Activated CD4-positive, alpha-beta T cell treated with anti-CD3 and anti-CD28 coated beads for 24 hours (primary cell): ENCODE data around the gene B3GALT6.

Source experiments
- DNase-seq, 2 donors: peaks; one replicate each; pipeline ENCODE4 v3.0.0-alpha.2; 2020; ENCODE audit warnings: low read depth in 2 of 2

The B3GALT6 gene

DNA sequence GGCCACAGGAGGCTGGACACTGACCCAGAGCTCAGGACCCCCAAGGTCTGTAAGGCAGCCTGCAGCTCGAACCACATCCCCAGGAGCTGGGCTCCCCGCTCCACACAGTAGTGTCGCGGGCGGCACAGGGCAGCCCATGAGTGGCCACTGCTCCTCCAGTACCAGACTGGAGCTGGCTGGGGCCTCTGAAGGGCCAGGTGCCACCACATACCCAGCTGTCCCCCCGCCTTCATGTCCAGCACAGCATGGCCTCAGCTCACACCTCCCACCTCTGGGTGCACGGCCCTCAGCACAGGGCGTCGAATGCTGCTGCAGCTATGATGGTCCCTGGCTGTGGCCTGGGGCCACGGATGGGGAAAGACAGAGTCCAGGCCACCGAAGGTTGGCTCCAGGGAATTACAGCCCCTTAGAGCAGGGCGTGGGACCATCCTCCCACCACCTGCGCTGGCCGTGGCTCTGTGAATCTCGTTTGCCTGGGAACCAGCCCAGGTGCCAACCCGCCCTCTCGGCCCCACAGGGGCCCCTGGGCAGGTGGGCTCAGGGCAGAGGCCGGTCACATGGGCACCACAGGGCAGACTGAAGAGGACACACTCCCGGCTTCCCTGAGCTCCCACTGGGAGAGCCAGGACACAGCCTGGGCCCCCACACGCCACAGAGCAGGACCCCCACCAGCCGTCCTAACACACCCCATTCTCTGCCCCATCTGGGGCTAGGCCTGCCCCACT lies 16.0 kb upstream of the B3GALT6 start:
- DNase-seq: no peak

- no peak for DNase-seq
Observed at GRCh38 chr1:1216770-1217620, 15.0 kb upstream of the B3GALT6 start.

DNA sequence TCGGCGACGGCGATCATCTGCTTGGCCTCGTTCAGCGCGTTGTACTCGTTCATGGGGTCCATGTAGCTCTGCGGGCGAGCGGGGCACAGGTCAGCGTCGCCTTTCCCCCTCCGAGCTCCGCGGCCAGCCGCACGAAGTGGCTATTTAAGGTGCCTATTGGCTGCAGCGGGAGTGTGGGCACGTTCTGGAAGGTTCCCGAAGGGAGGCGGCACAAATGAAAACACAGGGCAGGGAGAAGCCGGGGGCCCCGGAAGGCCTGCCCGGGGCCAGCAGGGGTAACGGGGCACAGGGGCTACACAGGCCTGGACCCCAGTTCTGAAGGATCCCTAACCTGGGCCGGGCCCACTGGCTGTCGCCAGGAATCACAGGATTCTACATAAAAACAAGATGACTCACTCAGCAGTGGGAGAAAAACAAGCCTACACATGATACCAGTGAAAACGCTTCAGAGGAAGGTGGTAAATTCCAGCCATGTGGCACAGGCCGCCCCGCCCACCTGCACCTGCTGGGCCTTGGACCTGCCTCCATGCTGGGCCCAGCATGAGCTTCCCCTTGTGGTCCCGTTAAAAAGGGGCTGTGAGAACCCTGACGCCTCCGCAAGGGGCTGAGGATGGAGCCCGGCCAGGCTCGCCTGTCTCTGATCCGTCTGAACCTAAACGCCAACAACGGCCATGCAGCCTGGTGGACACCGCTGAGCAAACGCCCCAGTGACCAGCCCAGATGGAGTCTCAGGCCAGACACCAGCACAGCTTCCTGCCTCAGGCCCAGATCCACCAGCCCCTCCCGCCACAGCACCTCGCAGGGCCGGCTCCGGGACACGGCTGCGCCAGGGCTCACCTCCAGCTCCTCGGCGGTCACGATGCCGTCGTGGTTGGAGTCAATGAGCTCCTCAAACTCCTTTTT lies 14.2 kb upstream of the B3GALT6 start:
- peak in 1 of 2 donors; percentile 50 for DNase-seq

DNA sequence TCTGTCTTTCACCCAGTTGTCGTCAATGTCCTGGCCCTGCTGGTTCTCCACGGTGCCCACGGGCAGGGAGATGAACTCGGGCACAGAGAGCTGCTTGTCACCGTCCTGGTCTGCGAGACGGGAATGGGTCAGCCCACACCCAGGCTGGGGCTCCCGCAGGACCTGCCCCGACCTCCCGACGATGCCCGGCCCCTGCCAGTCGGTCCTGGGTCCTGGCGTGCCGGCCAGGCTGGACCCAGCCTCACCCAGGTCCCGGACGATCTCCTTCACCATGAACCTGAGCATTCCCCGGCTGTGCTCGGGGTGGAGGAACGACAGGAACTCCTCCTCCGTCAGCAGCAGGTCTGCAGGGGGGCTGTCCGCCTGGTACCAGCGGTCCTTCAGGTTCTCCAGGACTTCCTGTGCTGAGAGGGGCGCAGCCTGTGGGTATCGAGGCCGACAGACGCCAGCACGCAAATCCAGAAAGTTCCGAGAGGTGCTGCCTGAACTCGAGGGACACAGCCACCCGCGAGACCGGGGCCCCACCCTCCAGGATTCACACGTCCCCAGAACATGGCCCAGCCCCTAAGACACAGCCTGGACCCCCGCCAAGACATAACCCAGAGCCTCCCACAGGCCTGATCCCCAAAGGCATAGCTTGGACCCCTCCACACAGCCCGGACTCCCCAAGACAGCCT lies 13.4 kb upstream of the B3GALT6 start:
- no peak for DNase-seq

- no peak for DNase-seq
Observed at GRCh38 chr1:1219341-1219740, 12.7 kb upstream of the B3GALT6 start.

DNA sequence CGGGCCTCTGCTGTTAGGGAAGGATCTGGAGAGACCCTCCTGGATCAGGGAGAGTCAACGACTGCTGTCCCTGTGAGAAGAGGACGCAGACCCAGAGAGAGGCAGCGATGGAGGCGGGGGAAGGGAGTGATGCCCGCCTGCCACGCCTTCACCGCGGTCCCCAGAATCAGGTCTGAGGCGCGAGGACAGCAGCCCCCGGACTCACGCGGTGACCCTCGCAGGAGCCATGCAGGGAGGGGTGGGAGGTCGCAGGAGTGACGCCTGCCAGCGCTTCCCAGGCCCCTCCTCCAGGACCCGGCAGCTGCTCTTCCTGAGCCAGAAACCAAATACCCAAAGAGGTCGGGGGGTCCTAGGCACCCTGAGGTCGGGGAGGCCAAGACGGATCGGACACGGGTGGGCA lies 11.8 kb upstream of the B3GALT6 start:
- DNase-seq: no peak

DNA sequence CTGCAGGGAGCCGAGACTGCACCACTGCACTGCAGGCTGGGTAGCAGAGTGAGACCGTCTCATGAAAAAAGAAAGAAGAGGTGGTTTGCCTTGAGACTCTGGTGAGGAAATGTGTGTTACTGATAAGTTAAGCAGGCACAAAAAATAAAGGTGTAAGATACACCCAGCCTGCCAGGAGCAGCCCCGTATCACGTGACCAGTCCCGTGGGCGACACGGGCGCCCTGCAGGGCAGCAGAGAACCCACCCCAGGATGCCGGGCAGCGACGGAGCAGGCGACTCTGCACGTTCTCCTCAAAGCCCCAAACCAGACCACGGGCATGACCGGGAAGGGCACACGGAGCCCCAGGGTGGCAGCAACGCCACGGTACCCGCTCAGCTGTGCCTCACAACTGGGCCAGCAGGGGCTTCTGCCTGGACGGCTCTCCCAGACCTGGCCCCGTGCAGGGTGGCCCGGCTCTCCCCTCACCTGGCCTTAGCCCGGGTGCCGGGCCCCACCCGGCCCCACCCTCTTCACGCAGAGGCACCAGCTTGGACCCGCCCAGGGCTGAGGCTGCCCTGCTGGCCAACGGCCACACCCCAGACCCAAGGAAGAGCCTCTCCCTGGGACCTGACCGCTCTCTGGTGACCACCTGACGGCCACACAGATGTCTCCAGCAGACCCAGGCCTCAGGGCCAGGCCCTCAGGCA lies 10.0 kb upstream of the B3GALT6 start:
- DNase-seq: no peak

- DNase-seq: no peak
Observed at GRCh38 chr1:1222575-1223225, 9.3 kb upstream of the B3GALT6 start.

DNA sequence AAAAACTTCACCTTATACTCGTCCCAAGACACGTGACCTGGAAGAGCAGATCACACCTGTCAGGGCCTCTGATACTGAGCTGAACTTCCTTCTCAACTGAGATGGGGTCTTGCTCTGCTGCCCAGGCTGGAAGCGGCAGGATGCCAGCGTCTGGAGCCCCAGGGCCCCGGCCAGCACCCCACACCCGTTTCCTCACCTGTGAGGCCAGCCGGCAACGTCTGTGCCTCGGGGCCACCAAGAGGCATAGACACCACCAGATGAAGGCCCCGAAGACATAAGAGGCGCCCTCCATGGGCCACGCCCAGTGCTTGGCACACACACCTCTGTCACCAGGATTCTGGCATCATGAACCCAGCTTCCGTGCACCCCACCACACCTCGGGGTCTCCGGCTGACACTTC lies 8.7 kb upstream of the B3GALT6 start:
- DNase-seq: no peak

- no peak for DNase-seq
Observed at GRCh38 chr1:1223891-1224290, 8.1 kb upstream of the B3GALT6 start.

- DNase-seq: no peak
Observed at GRCh38 chr1:1225238-1225845, 6.7 kb upstream of the B3GALT6 start.

GRCh38 chr1:1225913-1226312 lies 6.1 kb upstream of the B3GALT6 start:
- DNase-seq: no peak

- no peak for DNase-seq
Observed at GRCh38 chr1:1226566-1227362, 5.3 kb upstream of the B3GALT6 start.

GRCh38 chr1:1227386-1227785 lies 4.7 kb upstream of the B3GALT6 start:
- DNase-seq: no peak

- DNase-seq: no peak
Observed at GRCh38 chr1:1228187-1228586, 3.9 kb upstream of the B3GALT6 start.

DNA sequence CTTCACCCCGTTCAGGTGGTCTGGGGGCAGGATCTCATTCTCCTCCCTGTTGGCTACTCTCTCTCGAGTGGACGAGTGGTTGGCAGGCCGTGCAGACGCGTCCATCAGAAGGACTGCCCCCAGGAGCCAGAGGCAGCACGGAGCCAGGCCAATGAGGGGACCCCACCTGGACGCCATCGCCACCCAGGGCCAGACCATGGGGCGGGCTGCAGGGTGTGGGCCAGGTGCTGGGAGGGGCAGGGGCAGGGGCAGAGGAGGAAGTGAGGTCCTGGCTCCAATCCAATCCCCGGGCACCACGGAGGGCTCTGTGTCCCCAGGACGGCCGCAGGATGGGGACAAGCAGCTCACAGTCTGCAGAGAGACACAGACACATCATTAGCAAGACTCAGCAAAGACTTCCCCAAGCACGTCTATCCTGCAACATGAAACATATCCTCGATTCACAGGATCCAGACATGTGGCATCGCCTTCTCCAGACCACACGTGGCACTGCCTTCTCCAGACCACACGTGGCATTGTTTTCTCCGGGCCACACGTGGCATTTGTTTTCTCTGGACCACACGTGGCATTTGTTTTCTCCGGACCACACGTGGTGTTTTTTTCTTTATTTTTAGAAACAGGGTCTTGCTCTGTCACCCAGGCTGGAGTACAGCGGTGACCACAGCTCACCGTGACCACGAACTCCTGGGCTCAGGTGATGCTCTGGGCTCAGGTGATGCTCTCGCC lies 3.3 kb upstream of the B3GALT6 start:
- no peak for DNase-seq

- DNase-seq: no peak
Observed at GRCh38 chr1:1229770-1230169, 2.3 kb upstream of the B3GALT6 start.

DNA sequence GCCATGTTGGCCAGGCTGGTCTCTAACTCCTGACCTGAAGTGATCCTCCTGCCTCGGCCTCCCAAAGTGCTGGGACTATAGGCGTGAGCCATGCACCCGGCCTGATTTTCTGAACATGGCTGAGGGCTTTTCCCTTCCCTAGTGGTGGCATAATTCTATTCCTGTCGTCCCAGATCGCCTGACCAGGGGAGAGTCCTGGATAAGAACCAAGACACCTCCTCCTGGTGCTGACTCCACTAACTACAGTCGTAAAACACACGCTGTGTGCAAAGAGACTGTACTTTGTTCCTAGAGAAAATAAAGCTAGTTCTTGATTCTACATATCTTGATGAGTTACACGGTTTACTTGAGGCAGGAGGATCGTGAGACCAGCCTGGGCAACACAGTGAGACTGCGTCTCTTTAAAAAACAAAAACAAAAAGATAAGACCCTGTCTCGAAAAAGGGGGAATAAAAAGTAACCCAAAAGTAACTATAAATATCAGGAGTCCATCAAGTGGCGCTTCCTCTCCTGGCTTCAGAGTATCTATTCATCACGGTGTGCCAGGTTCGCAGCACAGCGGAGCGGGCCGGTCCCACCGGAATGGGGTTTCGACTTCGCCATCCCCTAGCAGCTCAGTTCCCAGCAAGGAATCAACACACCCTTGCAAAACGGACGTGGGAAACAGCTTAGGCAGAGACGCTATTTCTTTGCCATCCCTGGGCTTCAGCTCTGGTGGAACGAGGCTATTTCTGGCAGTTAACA lies 1.2 kb upstream of the B3GALT6 start:
- DNase-seq: no peak
